Stimulated activated CD4-positive, alpha-beta T cell treated with anti-CD3 and anti-CD28 coated beads, Interleukin-4, amount 100 ng/mL, for 4 hours (primary cell): Measurements from ENCODE around the gene KLHL6.

Source experiments
- DNase-seq, 2 experiments: peaks; one replicate each; pipeline ENCODE4 v3.0.0-alpha.2; 2020

KLHL6 gene

GRCh38 chr3:183502237-183503181 lies 53.0 kb downstream of the KLHL6 start:
- no peak for DNase-seq

- DNase-seq: no peak
These were observed 54.4 kb downstream of the KLHL6 start for GRCh38 chr3:183500981-183501704.

- DNase-seq: no peak
These were observed 55.2 kb downstream of the KLHL6 start for GRCh38 chr3:183500319-183500718.

- no peak for DNase-seq
These were observed 56.9 kb downstream of the KLHL6 start for GRCh38 chr3:183498634-183499033.

GRCh38 chr3:183497313-183497712 lies 58.2 kb downstream of the KLHL6 start:
- no peak for DNase-seq

- DNase-seq: no peak
These were observed 59.2 kb downstream of the KLHL6 start for GRCh38 chr3:183496311-183496710.

DNA sequence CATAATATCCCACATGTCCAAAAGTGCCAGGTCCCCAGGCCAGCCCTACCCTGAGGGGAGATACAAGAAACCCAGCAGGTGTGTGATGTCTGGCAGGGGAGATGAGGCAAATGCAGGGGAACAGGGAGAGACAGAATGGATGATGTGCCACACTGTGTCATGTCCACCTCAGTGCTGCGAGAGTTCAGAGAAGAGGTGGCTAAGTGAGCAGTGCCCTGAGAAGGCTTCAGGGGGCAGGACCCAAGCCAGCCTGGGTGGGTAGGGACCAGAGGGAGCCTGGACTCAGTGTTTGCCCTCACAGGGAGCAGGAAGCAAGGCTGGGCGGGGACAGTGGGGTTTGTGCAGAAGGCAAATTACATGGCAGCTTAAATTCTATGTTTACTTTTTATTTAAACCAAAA lies 61.2 kb downstream of the KLHL6 start:
- no peak for DNase-seq

GRCh38 chr3:183493296-183494045 lies 62.0 kb downstream of the KLHL6 start:
- no peak for DNase-seq

DNA sequence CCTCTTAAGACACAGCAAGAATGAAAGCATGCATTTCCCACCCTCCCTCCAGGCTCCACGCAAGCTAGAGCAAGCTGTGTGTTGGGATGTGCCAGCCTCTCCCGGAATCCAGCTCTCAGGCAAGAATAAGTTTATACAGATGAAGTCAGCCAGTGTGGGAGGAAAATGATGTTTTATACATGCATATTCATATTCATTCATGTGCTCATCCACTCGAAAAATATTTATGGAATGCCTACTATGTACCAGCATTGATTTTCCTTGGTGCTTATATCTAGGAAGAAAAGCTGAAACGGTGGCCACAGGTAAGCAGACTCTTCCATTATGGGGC lies 62.7 kb downstream of the KLHL6 start:
- no peak for DNase-seq

- no peak for DNase-seq
These were observed 63.3 kb downstream of the KLHL6 start for GRCh38 chr3:183491923-183492848.

- no peak for DNase-seq
These were observed 64.2 kb downstream of the KLHL6 start for GRCh38 chr3:183491109-183491922.

GRCh38 chr3:183490653-183491052 lies 64.9 kb downstream of the KLHL6 start:
- no peak for DNase-seq

DNA sequence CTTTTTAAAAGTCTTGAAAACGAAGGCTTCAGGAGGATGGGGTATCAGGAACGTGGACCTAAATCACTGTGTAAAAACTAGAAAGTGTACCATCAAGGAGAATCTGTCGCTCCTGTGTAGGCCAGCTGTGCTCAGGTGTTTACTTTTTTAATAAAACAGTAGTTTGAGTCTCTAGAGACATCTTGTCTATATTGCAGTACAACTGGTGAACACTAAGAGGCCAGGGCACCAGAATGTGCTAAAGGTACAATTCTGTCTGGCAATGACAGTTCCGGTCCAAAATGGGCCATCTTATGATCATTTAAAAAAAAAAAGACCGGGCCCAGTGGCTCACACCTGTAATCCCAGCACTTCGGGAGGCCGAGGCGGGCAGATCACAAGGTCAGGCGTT lies 65.3 kb downstream of the KLHL6 start:
- no peak for DNase-seq

DNA sequence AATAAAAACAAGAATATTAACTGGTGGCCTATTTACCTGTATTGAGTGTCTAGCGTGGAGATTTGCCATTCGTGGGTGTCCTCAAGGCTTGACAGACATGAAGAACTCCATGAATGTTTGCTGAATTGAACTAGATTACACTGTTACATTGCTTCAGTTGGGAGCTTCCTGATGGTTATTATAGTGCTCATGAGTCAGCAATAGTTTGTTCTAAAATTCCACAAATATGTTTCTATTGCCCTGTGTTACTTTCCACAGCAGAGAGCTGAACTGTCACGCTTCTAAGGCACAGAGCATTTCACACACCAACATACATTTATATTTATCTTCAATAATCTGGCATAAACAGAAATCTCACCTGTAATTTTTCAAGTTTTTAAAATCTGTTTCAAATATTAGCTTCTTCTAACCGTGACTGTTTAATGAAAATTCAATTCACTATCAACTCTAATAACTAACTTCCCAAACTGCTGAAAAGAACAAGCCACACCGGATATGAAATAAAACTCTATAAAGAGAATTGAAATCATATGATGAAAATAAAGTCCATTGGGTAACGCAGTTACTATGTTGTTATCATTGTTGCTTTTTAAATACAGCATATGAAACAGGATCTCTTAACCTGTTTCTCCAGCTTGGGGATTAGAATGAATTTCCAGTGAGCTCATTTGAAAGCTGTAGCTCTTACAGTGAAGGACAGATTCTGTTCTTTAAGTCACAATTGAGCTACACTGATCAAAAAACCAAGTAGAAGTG lies 65.9 kb downstream of the KLHL6 start:
- no peak for DNase-seq

DNA sequence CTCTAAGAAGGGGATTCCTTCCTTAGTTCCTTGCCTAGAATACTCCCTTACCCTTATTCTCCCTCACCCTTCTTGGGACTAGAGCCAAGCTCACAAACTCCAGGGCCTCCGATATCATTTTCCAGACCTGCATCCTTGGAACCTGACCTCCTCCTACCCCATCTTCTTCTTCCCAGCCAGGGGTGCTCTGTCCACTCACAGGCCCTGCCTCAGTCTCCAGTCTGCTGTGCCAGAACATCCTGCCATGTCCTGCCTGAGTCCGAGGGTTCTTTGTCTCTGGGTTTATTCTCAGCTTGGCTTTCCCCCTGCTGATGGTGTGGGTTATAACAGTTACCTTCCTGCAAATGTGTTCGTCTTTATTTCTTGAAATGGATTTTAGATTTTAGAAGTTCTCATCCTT lies 67.2 kb downstream of the KLHL6 start:
- no peak for DNase-seq

- no peak for DNase-seq
These were observed 67.6 kb downstream of the KLHL6 start for GRCh38 chr3:183487896-183488295.

GRCh38 chr3:183487016-183487415 lies 68.5 kb downstream of the KLHL6 start:
- no peak for DNase-seq

GRCh38 chr3:183486472-183486871 lies 69.0 kb downstream of the KLHL6 start:
- no peak for DNase-seq

DNA sequence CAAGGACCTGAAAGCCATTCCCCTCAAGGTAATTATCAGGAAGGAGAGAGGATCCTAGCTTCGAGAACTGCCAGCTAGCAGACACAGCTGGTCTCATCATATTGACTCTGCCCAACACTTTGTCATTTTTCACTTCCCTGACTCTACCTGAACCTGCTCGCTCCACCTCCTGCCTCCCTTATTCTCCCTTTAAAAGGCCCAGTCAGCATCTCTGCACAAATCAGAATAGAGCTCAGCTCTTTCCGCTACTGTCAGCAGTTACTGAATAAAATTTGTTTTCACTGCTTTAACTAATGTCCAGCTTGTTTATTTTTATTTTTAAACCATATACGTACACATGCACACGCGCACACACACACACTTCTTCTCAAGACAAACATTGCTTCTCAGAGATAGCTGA lies 69.9 kb downstream of the KLHL6 start:
- DNase-seq: no peak

DNA sequence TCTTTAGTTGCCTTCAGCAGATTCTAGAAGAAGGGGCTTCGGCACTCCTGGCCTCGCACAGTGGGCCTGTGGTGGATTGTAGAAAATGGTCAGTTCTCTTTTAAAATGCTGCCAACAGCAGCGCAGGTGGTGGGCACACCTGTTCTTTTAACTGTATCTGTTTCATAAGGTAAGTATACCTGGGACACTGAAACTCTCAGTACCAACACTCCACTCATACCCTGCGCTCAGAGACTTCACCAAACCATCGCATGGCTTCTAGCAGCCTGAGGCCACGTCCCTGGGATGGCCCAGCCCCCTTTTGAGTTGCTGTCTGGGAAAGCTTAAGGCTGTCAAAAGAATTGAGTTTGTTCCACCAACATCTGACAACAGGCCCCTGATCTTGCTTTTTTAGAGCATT lies 70.4 kb downstream of the KLHL6 start:
- no peak for DNase-seq
